GM20000 (cell line): Measurements from ENCODE around the gene CLDN6.
A peak's percentile ranks its signal among the peaks of the same experiment; 100 is the strongest.

Experiments used
- DNase-seq: peaks from one replicate; pipeline ENCODE4 v3.0.0; 2012; ENCODE audit warnings: low spot score
- CTCF ChIP-seq: IDR thresholded peaks from 2 replicates; pipeline ENCODE4 v1.5.1; 2012; ENCODE audit warnings: mild to moderate bottlenecking, control low read depth; ENCODE audit errors: extremely low read depth, missing control alignments

CLDN6 gene

DNA sequence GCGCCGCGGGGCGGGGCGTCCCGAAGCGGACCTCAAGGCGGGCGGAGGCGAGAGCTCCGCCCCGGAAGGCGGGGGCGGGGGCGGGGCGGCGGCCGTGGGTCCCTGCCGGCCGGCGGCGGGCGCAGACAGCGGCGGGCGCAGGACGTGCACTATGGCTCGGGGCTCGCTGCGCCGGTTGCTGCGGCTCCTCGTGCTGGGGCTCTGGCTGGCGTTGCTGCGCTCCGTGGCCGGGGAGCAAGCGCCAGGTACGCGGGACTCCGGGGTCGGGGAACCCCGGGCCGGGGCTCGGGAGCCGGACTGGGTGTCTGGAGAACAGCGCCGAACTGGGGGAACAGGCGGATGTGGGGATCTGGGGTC is 2.2 kb upstream of the CLDN6 start, which contains the start of gene TNFRSF12A:
TSS of gene TNFRSF12A (plus strand) at position 122 of the 357 bp plus-strand sequence. CDS start at position 152, 30 bp downstream.
- DNase-seq, result peak; percentile 95
- no peak for TF ChIP-seq CTCF

- no peak for DNase-seq
- no peak for TF ChIP-seq CTCF
Measured at GRCh38 chr16:3019594-3020246, 1.7 kb upstream of the CLDN6 start.

GRCh38 chr16:3017344-3017743 is 639 bp downstream of the CLDN6 start:
- DNase-seq, result no peak
- no peak for TF ChIP-seq CTCF

GRCh38 chr16:3015865-3016521 is 2.0 kb downstream of the CLDN6 start:
- DNase-seq, result no peak
- TF ChIP-seq CTCF, result no peak

DNA sequence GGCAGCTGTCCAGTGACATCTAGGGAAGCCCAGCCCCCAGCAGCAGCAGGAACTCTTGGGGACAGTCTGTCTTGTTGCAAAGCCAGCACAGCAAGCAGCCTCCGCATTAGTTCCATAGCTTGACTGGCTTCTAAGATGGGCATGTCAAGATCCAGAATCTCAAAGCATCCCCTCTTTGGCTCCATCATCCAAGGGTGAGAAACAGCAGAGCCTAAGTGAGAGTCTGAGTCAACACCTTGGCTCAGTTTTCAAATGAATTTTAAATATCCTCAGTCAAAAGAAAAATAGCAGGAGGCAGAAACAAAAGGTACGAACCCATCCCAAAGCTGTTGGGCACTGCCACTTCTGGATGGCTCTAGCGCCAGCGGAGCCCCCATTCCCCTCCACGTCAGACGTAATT is 3.0 kb downstream of the CLDN6 start:
- no peak for DNase-seq
- TF ChIP-seq CTCF, result no peak

DNA sequence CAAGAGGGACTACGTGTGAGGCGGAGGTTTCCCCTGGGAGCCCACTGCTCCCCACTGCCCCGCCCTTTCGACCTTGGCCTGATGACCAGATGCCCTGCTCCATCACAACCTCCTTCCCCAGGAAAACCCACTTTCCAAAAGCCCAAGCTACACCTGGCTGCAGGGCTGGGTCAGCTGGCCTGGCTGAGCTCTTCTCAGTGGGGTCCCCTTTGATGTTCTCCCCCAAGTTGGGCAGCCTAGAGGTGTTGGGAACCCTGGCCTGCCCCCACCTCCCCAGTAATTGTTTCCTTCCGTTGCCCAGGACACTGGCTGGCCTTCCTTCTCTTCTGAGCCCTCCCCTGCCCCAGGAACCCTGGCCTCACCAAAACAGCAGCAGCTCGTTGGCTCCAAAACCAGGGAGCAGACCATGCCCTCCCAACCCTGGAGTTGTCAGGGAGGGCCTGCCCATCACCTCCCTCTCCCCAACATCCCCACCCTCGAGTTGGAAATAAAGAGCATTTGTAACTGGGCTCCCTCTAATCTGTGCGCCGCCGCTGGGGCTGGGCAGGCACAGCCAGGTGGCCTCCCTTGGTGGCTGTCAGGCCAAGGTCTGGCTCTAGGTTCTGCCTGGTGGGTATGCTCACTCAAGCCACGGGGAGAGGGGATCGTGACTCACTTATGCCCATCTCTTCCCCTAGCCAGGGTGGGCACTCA is 3.8 kb downstream of the CLDN6 start:
- no peak for TF ChIP-seq CTCF
- DNase-seq, result no peak

DNA sequence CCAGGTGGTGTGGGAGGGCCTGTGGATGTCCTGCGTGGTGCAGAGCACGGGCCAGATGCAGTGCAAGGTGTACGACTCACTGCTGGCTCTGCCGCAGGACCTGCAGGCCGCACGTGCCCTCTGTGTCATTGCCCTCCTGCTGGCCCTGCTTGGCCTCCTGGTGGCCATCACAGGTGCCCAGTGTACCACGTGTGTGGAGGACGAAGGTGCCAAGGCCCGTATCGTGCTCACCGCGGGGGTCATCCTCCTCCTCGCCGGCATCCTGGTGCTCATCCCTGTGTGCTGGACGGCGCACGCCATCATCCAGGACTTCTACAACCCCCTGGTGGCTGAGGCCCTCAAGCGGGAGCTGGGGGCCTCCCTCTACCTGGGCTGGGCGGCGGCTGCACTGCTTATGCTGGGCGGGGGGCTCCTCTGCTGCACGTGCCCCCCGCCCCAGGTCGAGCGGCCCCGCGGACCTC is 4.5 kb downstream of the CLDN6 start:
- no peak for TF ChIP-seq CTCF
- no peak for DNase-seq
